Measurements from ENCODE around the gene SFMBT2.

GRCh38 chr10:7269988-7270387 is 140.8 kb downstream of the SFMBT2 start:
- no peak for TF ChIP-seq SSRP1 (CRISPR knock-in tag; IDR thresholded peaks at IDR 0.05)
- TF ChIP-seq TRIM22 (IDR thresholded peaks at IDR 0.05): no peak

Data from HepG2 (cell line).